BLaER1 treated with 17β-estradiol and CSF1 and Interleukin-3, amounts not matched to agents 10 nM and 100 nM (cell line): ENCODE measurements around the gene RRP15.
A peak's percentile ranks its signal among the peaks of the same experiment; 100 is the strongest.

Experiments
- H3K27ac ChIP-seq, 11 experiments: shearing (Covaris generic); formaldehyde crosslinking; 2 replicates each; pipeline ENCODE4 v1.8.1; 2022
- H3K27me3 ChIP-seq, 11 experiments: shearing (Covaris generic); formaldehyde crosslinking; 2 replicates each; pipeline ENCODE4 v1.8.1; 2022
- H3K36me3 ChIP-seq, 11 experiments: shearing (Covaris generic); formaldehyde crosslinking; 2 replicates each; pipeline ENCODE4 v1.8.1; 2022
- H3K4me1 ChIP-seq, 10 experiments: shearing (Covaris generic); formaldehyde crosslinking; 2 replicates each; pipeline ENCODE4 v1.8.1; 2022
- H3K4me2 ChIP-seq, 11 experiments: shearing (Covaris generic); formaldehyde crosslinking; 2 replicates each; pipeline ENCODE4 v1.8.1; 2022
- H3K4me3 ChIP-seq, 10 experiments: shearing (Covaris generic); formaldehyde crosslinking; 2 replicates each; pipeline ENCODE4 v1.8.1; 2022
- H3K9ac ChIP-seq, 11 experiments: shearing (Covaris generic); formaldehyde crosslinking; 2 replicates each; pipeline ENCODE4 v1.8.1; 2022
- H3K9me3 ChIP-seq, 11 experiments: shearing (Covaris generic); formaldehyde crosslinking; replicated peaks in 1 of 11; 2 replicates each; pipeline ENCODE4 v1.8.1; 2022
- H4K20me1 ChIP-seq, 11 experiments: shearing (Covaris generic); formaldehyde crosslinking; 2 replicates each; pipeline ENCODE4 v1.8.1; 2022
- Cebpa-rat ChIP-seq, 11 experiments: shearing (Covaris generic); IDR thresholded peaks; 2 replicates each; pipeline ENCODE4 v1.8.1; 2022

The RRP15 gene

GRCh38 chr1:218380125-218380977 is 95.3 kb downstream of the RRP15 start:
- H3K9me3 ChIP-seq: no peaks in the 10 kb centered on the region
- no peaks in the 10 kb centered on the region for H3K36me3 ChIP-seq
- H3K27ac ChIP-seq: no peak overlapping the region
- TF ChIP-seq Cebpa-rat (IDR thresholded peaks at IDR 0.05): no peak
- H3K4me2 ChIP-seq: no peak overlapping the region
- H3K4me3 ChIP-seq: no peak overlapping the region
- H4K20me1 ChIP-seq: peaks cover 0 to 53% (median 0%) of the 10 kb centered on the region in 11 experiments; a peak in 7 of 22 replicates
- no peak overlapping the region for H3K9ac ChIP-seq
- peaks cover 13 to 26% (median 17%) of the 10 kb centered on the region in 10 experiments for H3K4me1 ChIP-seq
- peaks cover 0 to 99% (median 0%) of the 10 kb centered on the region in 11 experiments; a peak in 9 of 22 replicates for H3K27me3 ChIP-seq

GRCh38 chr1:218382261-218382660 is 97.2 kb downstream of the RRP15 start:
- Histone ChIP-seq H3K9ac (no peak overlapping the region), H3K4me2 (no peak overlapping the region), H3K36me3 (no peaks in the 10 kb centered on the region), H3K4me3 (no peak overlapping the region), H3K27me3 (peaks cover 0 to 100% (median 0%) of the 10 kb centered on the region in 11 experiments; a peak in 9 of 22 replicates), H3K4me1 (peaks cover 6 to 17% (median 8%) of the 10 kb centered on the region in 10 experiments), H4K20me1 (peaks cover 0 to 47% (median 0%) of the 10 kb centered on the region in 11 experiments; a peak in 5 of 22 replicates), H3K9me3 (no peaks in the 10 kb centered on the region), H3K27ac (no peak overlapping the region)
- no peak for TF ChIP-seq Cebpa-rat (IDR thresholded peaks at IDR 0.05)

- no peaks in the 10 kb centered on the region for H3K9me3 ChIP-seq
- H3K4me3 ChIP-seq: no peak overlapping the region
- H3K27ac ChIP-seq: no peak overlapping the region
- H3K4me1 ChIP-seq: peaks cover 0 to 9% (median under 1%) of the 10 kb centered on the region in 10 experiments; a peak in 8 of 20 replicates
- no peak for TF ChIP-seq Cebpa-rat (IDR thresholded peaks at IDR 0.05)
- no peaks in the 10 kb centered on the region for H3K36me3 ChIP-seq
- peak overlapping the region in 2 of 11 experiments; percentile 23 to 34; a peak in 3 of 22 replicates for H3K4me2 ChIP-seq
- H3K9ac ChIP-seq: no peak overlapping the region
- H3K27me3 ChIP-seq: peaks cover 0 to 100% (median 0%) of the 10 kb centered on the region in 11 experiments; a peak in 9 of 22 replicates
- H4K20me1 ChIP-seq: peaks cover 0 to 47% (median 0%) of the 10 kb centered on the region in 11 experiments; a peak in 3 of 22 replicates
Observed at GRCh38 chr1:218383051-218383450, 98.0 kb downstream of the RRP15 start.

DNA sequence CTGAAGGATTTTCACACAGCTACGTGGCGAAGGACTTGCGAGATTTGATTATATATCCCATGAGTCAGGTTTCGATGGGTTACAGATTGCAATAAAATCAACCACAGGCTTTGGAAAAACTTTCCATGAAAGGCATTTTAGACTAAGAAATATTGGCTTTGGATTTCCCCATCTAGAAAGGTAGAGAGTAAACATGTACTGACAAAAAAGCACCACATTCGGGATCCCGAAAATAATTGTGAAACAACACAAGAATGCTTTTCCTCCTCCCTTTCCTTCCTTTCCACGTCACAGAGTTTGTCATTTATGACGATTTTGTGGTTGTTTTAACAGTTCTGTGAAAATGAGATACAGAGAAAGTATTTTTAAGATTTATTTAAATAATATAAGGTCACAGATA is 98.6 kb downstream of the RRP15 start:
- TF ChIP-seq Cebpa-rat (IDR thresholded peaks at IDR 0.05): no peak
- H3K27ac ChIP-seq: no peak overlapping the region

DNA sequence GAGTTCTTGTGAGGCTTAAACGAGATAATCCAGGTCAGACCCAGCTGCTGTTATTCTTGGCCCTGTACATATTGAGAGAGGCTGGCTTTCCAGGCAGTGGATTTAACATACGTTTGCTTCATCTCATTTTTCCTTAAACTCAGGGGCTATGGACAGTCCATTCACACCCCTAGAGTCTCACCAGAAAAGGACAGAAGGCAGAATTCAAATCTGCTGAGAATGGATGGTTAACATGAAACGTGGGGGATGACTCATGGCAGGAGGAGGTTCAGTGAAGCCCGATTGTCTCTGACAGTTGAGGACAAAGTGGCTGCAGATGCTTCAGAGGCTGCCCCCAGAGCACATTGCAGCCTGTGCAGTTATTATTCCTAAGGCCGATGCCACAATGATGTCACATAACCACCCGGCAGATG is 99.5 kb downstream of the RRP15 start:
- Histone ChIP-seq H4K20me1 (peaks cover 0 to 45% (median 0%) of the 10 kb centered on the region in 11 experiments; a peak in 2 of 22 replicates), H3K27me3 (peaks cover 0 to 100% (median 0%) of the 10 kb centered on the region in 11 experiments; a peak in 9 of 22 replicates), H3K9ac (no peak overlapping the region), H3K4me2 (no peak overlapping the region), H3K36me3 (no peaks in the 10 kb centered on the region), H3K4me1 (0 out of 20 replicates have a peak, but pooled peaks cover 0 to 8% (median 0%) of the 10 kb centered on the region in 10 experiments), H3K4me3 (no peak overlapping the region), H3K9me3 (no peaks in the 10 kb centered on the region; a peak in 1 of 22 replicates), H3K27ac (no peak overlapping the region)
- TF ChIP-seq Cebpa-rat (IDR thresholded peaks at IDR 0.05): no peak

More for the DNA sequence above, 98.6 kb downstream of the RRP15 start:
- Histone ChIP-seq H3K9me3 (no peaks in the 10 kb centered on the region; a peak in 1 of 22 replicates), H3K36me3 (no peaks in the 10 kb centered on the region), H3K27me3 (peaks cover 0 to 100% (median 0%) of the 10 kb centered on the region in 11 experiments; a peak in 9 of 22 replicates), H3K9ac (no peak overlapping the region), H3K4me1 (0 out of 20 replicates have a peak, but pooled peaks cover 0 to 8% (median 0%) of the 10 kb centered on the region in 10 experiments), H3K4me3 (no peak overlapping the region), H4K20me1 (peaks cover 0 to 46% (median 0%) of the 10 kb centered on the region in 11 experiments; a peak in 2 of 22 replicates), H3K4me2 (peak overlapping the region in 6 of 11 experiments; percentile 18 to 36 (median 26); a peak in 6 of 22 replicates)
